ENCODE data around the gene SDC3.

SDC3 gene

GRCh38 chr1:30876451-30877204 lies 31.9 kb downstream of the SDC3 start:
- H3K9ac ChIP-seq: no peak overlapping the region
- H3K4me3 ChIP-seq (ENCODE audit: low read depth, low read length): no peak overlapping the region
- no peaks in the 10 kb centered on the region for H3K36me3 ChIP-seq (ENCODE audit: control insufficient read depth, insufficient read depth, low read length)
- no peaks in the 10 kb centered on the region for H3K79me2 ChIP-seq
- no peak overlapping the region for H3K4me2 ChIP-seq (ENCODE audit: low read length)
- H3K27ac ChIP-seq: no peak overlapping the region
- TF ChIP-seq CTCF (IDR thresholded peaks at IDR 0.05): no peak
- no peak overlapping the region for H2AFZ ChIP-seq
- no peaks in the 10 kb centered on the region for H3K4me1 ChIP-seq
- H3K27me3 ChIP-seq (ENCODE audit: control insufficient read depth, insufficient read depth, low read length): no peaks in the 10 kb centered on the region
- no peaks in the 10 kb centered on the region for H3K9me3 ChIP-seq (ENCODE audit: control insufficient read depth, low read length)

GRCh38 chr1:30875916-30876315 lies 32.6 kb downstream of the SDC3 start:
- no peaks in the 10 kb centered on the region for H3K27me3 ChIP-seq (ENCODE audit: control insufficient read depth, insufficient read depth, low read length)
- no peaks in the 10 kb centered on the region for H3K79me2 ChIP-seq
- H3K36me3 ChIP-seq (ENCODE audit: control insufficient read depth, insufficient read depth, low read length): no peaks in the 10 kb centered on the region
- no peak overlapping the region for H3K4me3 ChIP-seq (ENCODE audit: low read depth, low read length)
- H3K9me3 ChIP-seq (ENCODE audit: control insufficient read depth, low read length): no peaks in the 10 kb centered on the region
- H3K27ac ChIP-seq: no peak overlapping the region
- no peak overlapping the region for H3K9ac ChIP-seq
- no peaks in the 10 kb centered on the region for H3K4me1 ChIP-seq
- H3K4me2 ChIP-seq (ENCODE audit: low read length): no peak overlapping the region
- no peak for TF ChIP-seq CTCF (IDR thresholded peaks at IDR 0.05)
- no peak overlapping the region for H2AFZ ChIP-seq

- Histone ChIP-seq H3K36me3 (ENCODE audit: control insufficient read depth, insufficient read depth, low read length) (no peaks in the 10 kb centered on the region), H2AFZ (no peak overlapping the region), H3K4me3 (ENCODE audit: low read depth, low read length) (no peak overlapping the region), H3K4me1 (no peaks in the 10 kb centered on the region), H3K4me2 (ENCODE audit: low read length) (no peak overlapping the region), H3K27ac (no peak overlapping the region), H3K9me3 (ENCODE audit: control insufficient read depth, low read length) (no peaks in the 10 kb centered on the region), H3K79me2 (no peaks in the 10 kb centered on the region), H3K27me3 (ENCODE audit: control insufficient read depth, insufficient read depth, low read length) (no peaks in the 10 kb centered on the region), H3K9ac (no peak overlapping the region)
- no peak for TF ChIP-seq CTCF (IDR thresholded peaks at IDR 0.05)
Observed at GRCh38 chr1:30875197-30875596, 33.4 kb downstream of the SDC3 start.

GRCh38 chr1:30874176-30874575 lies 34.4 kb downstream of the SDC3 start:
- H3K4me2 ChIP-seq (ENCODE audit: low read length): no peak overlapping the region
- no peak for TF ChIP-seq CTCF (IDR thresholded peaks at IDR 0.05)
- no peaks in the 10 kb centered on the region for H3K9me3 ChIP-seq (ENCODE audit: control insufficient read depth, low read length)
- no peaks in the 10 kb centered on the region for H3K4me1 ChIP-seq
- H3K36me3 ChIP-seq (ENCODE audit: control insufficient read depth, insufficient read depth, low read length): no peaks in the 10 kb centered on the region
- no peak overlapping the region for H3K4me3 ChIP-seq (ENCODE audit: low read depth, low read length)
- no peak overlapping the region for H3K27ac ChIP-seq
- H3K79me2 ChIP-seq: no peaks in the 10 kb centered on the region
- no peak overlapping the region for H2AFZ ChIP-seq
- H3K27me3 ChIP-seq (ENCODE audit: control insufficient read depth, insufficient read depth, low read length): no peaks in the 10 kb centered on the region
- H3K9ac ChIP-seq: no peak overlapping the region

DNA sequence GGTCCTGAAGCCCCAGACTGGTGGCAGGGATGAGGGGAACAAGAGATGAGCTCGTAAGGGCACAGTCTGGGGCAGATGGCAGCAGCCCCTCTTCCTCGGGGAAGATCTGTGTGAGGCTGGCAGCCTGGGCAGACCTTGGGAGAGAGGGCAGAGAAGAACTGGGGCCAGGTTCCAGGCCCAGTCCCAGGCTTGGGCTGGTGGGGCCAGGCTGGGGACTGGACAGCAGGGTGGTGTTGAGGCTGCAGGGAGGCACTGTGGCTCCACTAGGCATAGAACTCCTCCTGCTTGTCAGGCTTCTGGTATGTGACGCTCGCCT lies 35.7 kb downstream of the SDC3 start:
- Histone ChIP-seq H3K27ac (no peak overlapping the region), H3K79me2 (no peaks in the 10 kb centered on the region), H3K36me3 (ENCODE audit: control insufficient read depth, insufficient read depth, low read length) (no peaks in the 10 kb centered on the region), H3K4me1 (no peaks in the 10 kb centered on the region), H3K27me3 (ENCODE audit: control insufficient read depth, insufficient read depth, low read length) (no peaks in the 10 kb centered on the region), H3K9ac (no peak overlapping the region), H3K4me2 (ENCODE audit: low read length) (no peak overlapping the region), H3K9me3 (ENCODE audit: control insufficient read depth, low read length) (no peaks in the 10 kb centered on the region), H3K4me3 (ENCODE audit: low read depth, low read length) (no peak overlapping the region), H2AFZ (no peak overlapping the region)
- no peak for TF ChIP-seq CTCF (IDR thresholded peaks at IDR 0.05)

Data from parathyroid adenoma (tissue), 2 donors.